ENCODE data around the gene SIRPB1. TPM values are rescaled to one million over a fixed set of nuclear protein-coding genes. Genes with fewer than 3 reads are reported as not detected.
"Not testable (repeated sequence)": the region's sequence is repeated elsewhere in the genome, so short reads cannot be mapped to it uniquely, and the experiment has no call there.

Gene SIRPB1
- total RNA-seq, 1 experiment from 2014 or later, result not detected

GRCh38 chr20:1628621-1629020, 8.8 kb upstream of the SIRPB1 start:
- H3K36me3 ChIP-seq (replicated peaks; ENCODE audit: control insufficient read depth, insufficient read depth, low read length), result no peaks in the 10 kb centered on the region
- no peak overlapping the region for H3K4me3 ChIP-seq (ENCODE audit: insufficient read depth, low read depth, low read length)
- H3K27me3 ChIP-seq (ENCODE audit: control insufficient read depth, insufficient read depth, low read length), result no peaks in the 10 kb centered on the region
- DNase-seq, result no peak

- H3K4me3 ChIP-seq (ENCODE audit: insufficient read depth, low read depth, low read length), result no peak overlapping the region
- H3K27me3 ChIP-seq (ENCODE audit: control insufficient read depth, insufficient read depth, low read length), result no peaks in the 10 kb centered on the region
- H3K36me3 ChIP-seq (replicated peaks; ENCODE audit: control insufficient read depth, insufficient read depth, low read length), result no peaks in the 10 kb centered on the region
- DNase-seq, result no peak
Observed at GRCh38 chr20:1627200-1627550, 7.4 kb upstream of the SIRPB1 start.

GRCh38 chr20:1626528-1627199, 6.9 kb upstream of the SIRPB1 start:
- no peak for DNase-seq
- Histone ChIP-seq H3K4me3 (ENCODE audit: insufficient read depth, low read depth, low read length) (no peak overlapping the region), H3K27me3 (ENCODE audit: control insufficient read depth, insufficient read depth, low read length) (no peaks in the 10 kb centered on the region), H3K36me3 (replicated peaks; ENCODE audit: control insufficient read depth, insufficient read depth, low read length) (no peaks in the 10 kb centered on the region)

GRCh38 chr20:1625083-1625690, 5.4 kb upstream of the SIRPB1 start:
- DNase-seq, result no peak
- no peak overlapping the region for H3K4me3 ChIP-seq (ENCODE audit: insufficient read depth, low read depth, low read length)
- H3K36me3 ChIP-seq (replicated peaks; ENCODE audit: control insufficient read depth, insufficient read depth, low read length), result no peaks in the 10 kb centered on the region
- no peaks in the 10 kb centered on the region for H3K27me3 ChIP-seq (ENCODE audit: control insufficient read depth, insufficient read depth, low read length)

GRCh38 chr20:1623501-1624205, 3.8 kb upstream of the SIRPB1 start:
- DNase-seq, result no peak
- H3K4me3 ChIP-seq (ENCODE audit: insufficient read depth, low read depth, low read length), result no peak overlapping the region
- H3K27me3 ChIP-seq (ENCODE audit: control insufficient read depth, insufficient read depth, low read length), result no peaks in the 10 kb centered on the region
- H3K36me3 ChIP-seq (replicated peaks; ENCODE audit: control insufficient read depth, insufficient read depth, low read length), result no peaks in the 10 kb centered on the region

GRCh38 chr20:1622450-1622849, 2.6 kb upstream of the SIRPB1 start:
- no peak for DNase-seq
- no peaks in the 10 kb centered on the region for H3K36me3 ChIP-seq (replicated peaks; ENCODE audit: control insufficient read depth, insufficient read depth, low read length)
- no peaks in the 10 kb centered on the region for H3K27me3 ChIP-seq (ENCODE audit: control insufficient read depth, insufficient read depth, low read length)
- H3K4me3 ChIP-seq (ENCODE audit: insufficient read depth, low read depth, low read length), result no peak overlapping the region

GRCh38 chr20:1621316-1621715, 1.5 kb upstream of the SIRPB1 start:
- no peak overlapping the region for H3K4me3 ChIP-seq (ENCODE audit: insufficient read depth, low read depth, low read length)
- H3K36me3 ChIP-seq (replicated peaks; ENCODE audit: control insufficient read depth, insufficient read depth, low read length), result no peaks in the 10 kb centered on the region
- DNase-seq, result no peak
- H3K27me3 ChIP-seq (ENCODE audit: control insufficient read depth, insufficient read depth, low read length), result no peaks in the 10 kb centered on the region

GRCh38 chr20:1618954-1619540, 762 bp downstream of the SIRPB1 start:
- no peak overlapping the region for H3K4me3 ChIP-seq (ENCODE audit: insufficient read depth, low read depth, low read length)
- no peaks in the 10 kb centered on the region for H3K27me3 ChIP-seq (ENCODE audit: control insufficient read depth, insufficient read depth, low read length)
- no peak for DNase-seq
- no peaks in the 10 kb centered on the region for H3K36me3 ChIP-seq (replicated peaks; ENCODE audit: control insufficient read depth, insufficient read depth, low read length)

GRCh38 chr20:1618479-1618878, 1.3 kb downstream of the SIRPB1 start:
- no peaks in the 10 kb centered on the region for H3K27me3 ChIP-seq (ENCODE audit: control insufficient read depth, insufficient read depth, low read length)
- no peaks in the 10 kb centered on the region for H3K36me3 ChIP-seq (replicated peaks; ENCODE audit: control insufficient read depth, insufficient read depth, low read length)
- DNase-seq, result no peak
- H3K4me3 ChIP-seq (ENCODE audit: insufficient read depth, low read depth, low read length), result no peak overlapping the region

GRCh38 chr20:1616858-1617434, 2.9 kb downstream of the SIRPB1 start:
- Histone ChIP-seq H3K4me3 (ENCODE audit: insufficient read depth, low read depth, low read length) (no peak overlapping the region), H3K36me3 (replicated peaks; ENCODE audit: control insufficient read depth, insufficient read depth, low read length) (no peaks in the 10 kb centered on the region), H3K27me3 (ENCODE audit: control insufficient read depth, insufficient read depth, low read length) (no peaks in the 10 kb centered on the region)
- no peak for DNase-seq

GRCh38 chr20:1610404-1610803, 9.4 kb downstream of the SIRPB1 start:
- H3K4me3 ChIP-seq (ENCODE audit: insufficient read depth, low read depth, low read length), result not testable (repeated sequence)

GRCh38 chr20:1608678-1609347, 11.0 kb downstream of the SIRPB1 start:
- H3K4me3 ChIP-seq (ENCODE audit: insufficient read depth, low read depth, low read length); DNase-seq; H3K36me3 ChIP-seq (replicated peaks; ENCODE audit: control insufficient read depth, insufficient read depth, low read length); H3K27me3 ChIP-seq (ENCODE audit: control insufficient read depth, insufficient read depth, low read length): not testable (repeated sequence)

More at GRCh38 chr20:1610404-1610803, 9.4 kb downstream of the SIRPB1 start:
- not testable (repeated sequence) for H3K36me3 ChIP-seq (replicated peaks; ENCODE audit: control insufficient read depth, insufficient read depth, low read length); H3K27me3 ChIP-seq (ENCODE audit: control insufficient read depth, insufficient read depth, low read length); DNase-seq

- Histone ChIP-seq H3K4me3 (ENCODE audit: insufficient read depth, low read depth, low read length) (no peak overlapping the region), H3K36me3 (replicated peaks; ENCODE audit: control insufficient read depth, insufficient read depth, low read length) (no peaks in the 10 kb centered on the region), H3K27me3 (ENCODE audit: control insufficient read depth, insufficient read depth, low read length) (no peaks in the 10 kb centered on the region)
- no peak for DNase-seq
Observed at GRCh38 chr20:1600736-1601135, 19.1 kb downstream of the SIRPB1 start.

- Histone ChIP-seq H3K36me3 (replicated peaks; ENCODE audit: control insufficient read depth, insufficient read depth, low read length) (no peaks in the 10 kb centered on the region), H3K27me3 (ENCODE audit: control insufficient read depth, insufficient read depth, low read length) (no peaks in the 10 kb centered on the region), H3K4me3 (ENCODE audit: insufficient read depth, low read depth, low read length) (no peak overlapping the region)
- DNase-seq, result no peak
Observed at GRCh38 chr20:1595333-1595732, 24.5 kb downstream of the SIRPB1 start.
